ENCODE data around the gene SLC10A7. TPM values are rescaled to one million over a fixed set of nuclear protein-coding genes. Genes with fewer than 3 reads are reported as not detected.
A peak's percentile ranks its signal among the peaks of the same experiment; 100 is the strongest.

SLC10A7 gene
- total RNA-seq, 1 donor = 9.0 TPM

DNA sequence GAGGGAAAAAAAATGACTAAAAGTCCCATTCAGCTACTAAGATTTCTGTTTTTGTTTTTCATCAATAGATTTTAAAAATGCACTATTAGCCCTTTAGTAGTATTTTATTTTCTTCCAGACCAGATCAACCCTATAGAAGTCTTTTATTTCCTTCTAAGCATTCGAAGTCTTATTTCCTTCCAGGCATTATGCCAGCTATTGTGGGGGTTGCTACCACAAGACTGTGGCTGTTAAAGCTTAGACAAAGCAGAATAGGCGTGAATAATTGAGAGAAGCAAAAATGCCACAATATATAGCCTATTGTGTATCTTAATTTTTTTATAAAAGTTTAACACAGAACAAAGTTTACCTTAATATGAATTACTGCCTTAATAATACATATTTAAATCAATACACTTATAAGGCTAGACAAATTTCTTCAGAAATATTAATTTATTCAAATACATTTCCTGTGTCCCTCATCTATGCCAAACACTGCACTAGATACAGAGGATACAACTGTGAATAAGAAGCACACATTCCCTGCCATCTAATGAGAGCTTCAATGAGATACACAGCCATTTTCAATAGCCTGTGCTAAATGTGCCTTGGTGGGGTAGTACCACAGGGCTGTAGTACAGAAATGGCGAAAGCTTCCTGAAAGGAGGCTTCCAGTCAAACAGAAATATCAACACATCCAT, 33.1 kb downstream of the SLC10A7 start:
- Histone ChIP-seq H3K4me3 (ENCODE audit: insufficient read depth, low read length) (no peak overlapping the region), H3K27ac (ENCODE audit: low read depth, low read length) (no peak overlapping the region), H3K4me1 (ENCODE audit: insufficient read depth, low read length) (no peaks in the 10 kb centered on the region), H2AFZ (ENCODE audit: low read length) (no peak overlapping the region), H3K36me3 (ENCODE audit: insufficient read depth, low read length) (no peaks in the 10 kb centered on the region), H3K27me3 (ENCODE audit: insufficient read depth, low read length) (no peaks in the 10 kb centered on the region), H3K4me2 (ENCODE audit: insufficient read depth, low read length) (no peak overlapping the region), H4K20me1 (ENCODE audit: insufficient read depth, low read length) (no peaks in the 10 kb centered on the region), H3K79me2 (ENCODE audit: insufficient read depth, low read length) (no peaks in the 10 kb centered on the region), H3K9me3 (ENCODE audit: low read depth, low read length) (no peaks in the 10 kb centered on the region)
- TF ChIP-seq, protein P1, sequence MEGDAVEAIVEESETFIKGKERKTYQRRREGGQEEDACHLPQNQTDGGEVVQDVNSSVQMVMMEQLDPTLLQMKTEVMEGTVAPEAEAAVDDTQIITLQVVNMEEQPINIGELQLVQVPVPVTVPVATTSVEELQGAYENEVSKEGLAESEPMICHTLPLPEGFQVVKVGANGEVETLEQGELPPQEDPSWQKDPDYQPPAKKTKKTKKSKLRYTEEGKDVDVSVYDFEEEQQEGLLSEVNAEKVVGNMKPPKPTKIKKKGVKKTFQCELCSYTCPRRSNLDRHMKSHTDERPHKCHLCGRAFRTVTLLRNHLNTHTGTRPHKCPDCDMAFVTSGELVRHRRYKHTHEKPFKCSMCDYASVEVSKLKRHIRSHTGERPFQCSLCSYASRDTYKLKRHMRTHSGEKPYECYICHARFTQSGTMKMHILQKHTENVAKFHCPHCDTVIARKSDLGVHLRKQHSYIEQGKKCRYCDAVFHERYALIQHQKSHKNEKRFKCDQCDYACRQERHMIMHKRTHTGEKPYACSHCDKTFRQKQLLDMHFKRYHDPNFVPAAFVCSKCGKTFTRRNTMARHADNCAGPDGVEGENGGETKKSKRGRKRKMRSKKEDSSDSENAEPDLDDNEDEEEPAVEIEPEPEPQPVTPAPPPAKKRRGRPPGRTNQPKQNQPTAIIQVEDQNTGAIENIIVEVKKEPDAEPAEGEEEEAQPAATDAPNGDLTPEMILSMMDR (IDR thresholded peaks at IDR 0.05; ENCODE audit: extremely low read depth, low read depth, low read length) = no peak
- no peak for DNase-seq (ENCODE audit: insufficient read length, low spot score, missing footprints)

DNA sequence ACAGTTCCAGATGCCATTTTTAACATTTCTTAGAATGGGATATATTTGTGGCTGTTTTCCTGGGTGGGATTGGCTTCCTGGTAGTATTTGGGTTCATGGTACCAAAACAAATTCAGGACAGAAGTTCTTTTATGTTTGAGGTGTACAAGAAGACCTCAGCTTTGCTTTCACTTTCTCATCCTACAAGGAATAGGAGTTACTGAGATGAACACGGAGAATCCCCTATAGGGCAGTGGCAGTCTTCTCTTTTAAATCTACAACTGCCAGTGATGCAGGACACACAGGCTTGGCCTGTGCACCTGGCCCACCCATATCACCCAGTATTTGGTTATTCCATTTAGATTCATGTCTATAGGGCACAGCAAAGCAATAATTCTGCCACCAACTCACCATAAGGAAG, 35.2 kb downstream of the SLC10A7 start:
- H3K4me1 ChIP-seq (ENCODE audit: insufficient read depth, low read length) = no peaks in the 10 kb centered on the region
- peak overlapping the region; percentile 43 for H3K4me2 ChIP-seq (ENCODE audit: insufficient read depth, low read length)
- H3K4me3 ChIP-seq (ENCODE audit: insufficient read depth, low read length) = no peak overlapping the region
- no peak overlapping the region for H3K27ac ChIP-seq (ENCODE audit: low read depth, low read length)
- DNase-seq (ENCODE audit: insufficient read length, low spot score, missing footprints) = no peak
- no peaks in the 10 kb centered on the region for H3K79me2 ChIP-seq (ENCODE audit: insufficient read depth, low read length)
- H3K27me3 ChIP-seq (ENCODE audit: insufficient read depth, low read length) = no peaks in the 10 kb centered on the region
- H3K9me3 ChIP-seq (ENCODE audit: low read depth, low read length) = no peaks in the 10 kb centered on the region
- TF ChIP-seq, protein P1 (IDR thresholded peaks at IDR 0.05; ENCODE audit: extremely low read depth, low read depth, low read length) = no peak
- H4K20me1 ChIP-seq (ENCODE audit: insufficient read depth, low read length) = no peaks in the 10 kb centered on the region
- H3K36me3 ChIP-seq (ENCODE audit: insufficient read depth, low read length) = no peaks in the 10 kb centered on the region
- no peak overlapping the region for H2AFZ ChIP-seq (ENCODE audit: low read length)

DNA sequence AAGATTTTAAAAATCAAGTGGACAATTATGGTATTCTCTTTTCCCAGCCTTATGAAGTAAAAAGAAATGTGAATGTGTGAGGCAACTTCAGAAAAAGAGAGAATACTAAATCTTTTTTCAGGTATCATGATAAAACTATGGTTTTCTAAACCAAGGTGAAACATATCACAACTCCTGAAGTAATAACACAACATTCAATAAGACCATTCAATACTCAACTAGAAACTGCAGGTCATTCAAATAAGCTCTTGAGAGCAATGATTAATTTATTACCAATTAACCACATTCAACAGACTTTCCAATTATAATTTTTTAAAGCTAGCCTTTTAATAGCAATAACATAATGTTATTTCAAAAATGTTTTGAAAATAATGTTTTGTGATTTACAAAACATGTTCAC, 35.8 kb downstream of the SLC10A7 start:
- no peak overlapping the region for H3K4me2 ChIP-seq (ENCODE audit: insufficient read depth, low read length)
- no peak overlapping the region for H3K4me3 ChIP-seq (ENCODE audit: insufficient read depth, low read length)
- H3K79me2 ChIP-seq (ENCODE audit: insufficient read depth, low read length) = no peaks in the 10 kb centered on the region
- TF ChIP-seq, protein P1 (IDR thresholded peaks at IDR 0.05; ENCODE audit: extremely low read depth, low read depth, low read length) = no peak
- H3K4me1 ChIP-seq (ENCODE audit: insufficient read depth, low read length) = no peaks in the 10 kb centered on the region
- H2AFZ ChIP-seq (ENCODE audit: low read length) = no peak overlapping the region
- no peaks in the 10 kb centered on the region for H3K9me3 ChIP-seq (ENCODE audit: low read depth, low read length)
- H4K20me1 ChIP-seq (ENCODE audit: insufficient read depth, low read length) = no peaks in the 10 kb centered on the region
- H3K27ac ChIP-seq (ENCODE audit: low read depth, low read length) = no peak overlapping the region
- no peak for DNase-seq (ENCODE audit: insufficient read length, low spot score, missing footprints)
- H3K36me3 ChIP-seq (ENCODE audit: insufficient read depth, low read length) = no peaks in the 10 kb centered on the region
- H3K27me3 ChIP-seq (ENCODE audit: insufficient read depth, low read length) = no peaks in the 10 kb centered on the region

DNA sequence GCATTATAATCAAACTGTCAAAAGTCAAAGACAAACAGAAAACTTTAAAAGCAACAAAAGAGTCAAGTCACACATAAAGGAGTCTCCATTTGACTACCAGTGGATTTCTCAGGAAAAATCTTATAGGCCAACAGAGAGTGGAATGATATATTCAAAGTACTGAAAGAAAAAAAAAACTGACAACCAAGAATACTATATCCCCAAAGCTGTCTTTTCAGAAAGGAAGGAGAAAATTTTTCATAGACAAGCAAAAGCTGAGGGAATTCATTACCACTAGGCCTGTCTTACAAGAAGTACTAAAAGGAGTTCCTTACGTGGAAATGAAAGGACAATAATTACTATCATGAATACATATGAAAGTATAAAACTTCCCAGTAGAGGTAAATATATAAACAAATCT, 39.0 kb downstream of the SLC10A7 start:
- no peaks in the 10 kb centered on the region for H3K9me3 ChIP-seq (ENCODE audit: low read depth, low read length)
- H3K4me1 ChIP-seq (ENCODE audit: insufficient read depth, low read length) = no peaks in the 10 kb centered on the region
- H3K4me2 ChIP-seq (ENCODE audit: insufficient read depth, low read length) = no peak overlapping the region
- no peak overlapping the region for H3K27ac ChIP-seq (ENCODE audit: low read depth, low read length)
- H4K20me1 ChIP-seq (ENCODE audit: insufficient read depth, low read length) = no peaks in the 10 kb centered on the region
- no peaks in the 10 kb centered on the region for H3K79me2 ChIP-seq (ENCODE audit: insufficient read depth, low read length)
- TF ChIP-seq, protein P1 (IDR thresholded peaks at IDR 0.05; ENCODE audit: extremely low read depth, low read depth, low read length) = no peak
- H3K36me3 ChIP-seq (ENCODE audit: insufficient read depth, low read length) = no peaks in the 10 kb centered on the region
- no peaks in the 10 kb centered on the region for H3K27me3 ChIP-seq (ENCODE audit: insufficient read depth, low read length)
- no peak overlapping the region for H2AFZ ChIP-seq (ENCODE audit: low read length)
- no peak overlapping the region for H3K4me3 ChIP-seq (ENCODE audit: insufficient read depth, low read length)
- no peak for DNase-seq (ENCODE audit: insufficient read length, low spot score, missing footprints)
